LNCAP (cell line): ENCODE results near the gene TLE2.

Source experiments
- CTCF ChIP-seq: fragments of 450-650 bp; IDR thresholded peaks from 2 replicates; pipeline ENCODE4 v1.5.1; 2017; ENCODE audit warnings: mild to moderate bottlenecking

The TLE2 gene

GRCh38 chr19:3045885-3046697, 17.0 kb upstream of the TLE2 start:
- no peak for TF ChIP-seq CTCF

GRCh38 chr19:3045191-3045590, 16.1 kb upstream of the TLE2 start:
- no peak for TF ChIP-seq CTCF

- no peak for TF ChIP-seq CTCF
These were observed 13.7 kb upstream of the TLE2 start for GRCh38 chr19:3042621-3043267.

- no peak for TF ChIP-seq CTCF
These were observed 12.9 kb upstream of the TLE2 start for GRCh38 chr19:3041761-3042620.

GRCh38 chr19:3041327-3041726, 12.2 kb upstream of the TLE2 start:
- no peak for TF ChIP-seq CTCF

- no peak for TF ChIP-seq CTCF
These were observed 10.6 kb upstream of the TLE2 start for GRCh38 chr19:3039641-3040077.

GRCh38 chr19:3039125-3039524, 10.0 kb upstream of the TLE2 start:
- no peak for TF ChIP-seq CTCF
